Endometrial microvascular endothelial cells (primary cell): ENCODE measurements around the gene ARHGAP5. TPM values are rescaled to one million over a fixed set of nuclear protein-coding genes. Genes with fewer than 3 reads are reported as not detected.

Experiments used
- in situ Hi-C: cut with HindIII; loops from 2 replicates; pipeline ENCODE4 v1.10.0; 2017; ENCODE audit warnings: low sequenced_read_pairs, low pct_unique_long_range_greater_than_20kb; ENCODE audit errors: inconsistent ontology term
- total RNA-seq: library from RNA; depleted of rRNA; stranded (reverse); fragments of >200 nt; gene quantifications from one replicate; pipeline ENCODE4 v1.2.3, GENCODE V29; 2015; ENCODE audit errors: inconsistent ontology term

ARHGAP5 gene
- total RNA-seq, 1 donor from 2014 or later, result 24.0 TPM

GRCh38 chr14:32201193-32201815 is 124.2 kb downstream of the ARHGAP5 start:
- in situ Hi-C loops, result no loop called here

- in situ Hi-C loops, result no loop called here
These were observed 124.8 kb downstream of the ARHGAP5 start, which contains the start of gene RNU6-7 for GRCh38 chr14:32201816-32202490. Gene RNU6-7, plus strand, starts transcription at chr14:32202045.

GRCh38 chr14:32202491-32202997 is 125.4 kb downstream of the ARHGAP5 start:
- in situ Hi-C loops, result no loop called here

- in situ Hi-C loops, result no loop called here
These were observed 126.1 kb downstream of the ARHGAP5 start, which contains the start of gene RNU6-8 for GRCh38 chr14:32202998-32203882. Gene RNU6-8, minus strand, starts transcription at chr14:32203269.

- in situ Hi-C loops, result no loop called here
These were observed 126.8 kb downstream of the ARHGAP5 start for GRCh38 chr14:32203928-32204357.

- in situ Hi-C loops, result no loop called here
These were observed 128.4 kb downstream of the ARHGAP5 start for GRCh38 chr14:32205554-32205953.

- in situ Hi-C loops, result no loop called here
These were observed 128.9 kb downstream of the ARHGAP5 start for GRCh38 chr14:32205984-32206383.

GRCh38 chr14:32206552-32206951 is 129.4 kb downstream of the ARHGAP5 start:
- in situ Hi-C loops, result no loop called here

GRCh38 chr14:32208490-32208889 is 131.4 kb downstream of the ARHGAP5 start:
- in situ Hi-C loops, result no loop called here

Other genes with a start within 250 kb of the ARHGAP5 start
- not detected for gene RNU6-7, start 124.7 kb downstream of the ARHGAP5 start, total RNA-seq
- not detected for gene RNU6-8, start 126.0 kb downstream of the ARHGAP5 start, total RNA-seq